ENCODE measurements around the gene DMRTC2. TPM values are rescaled to one million over a fixed set of nuclear protein-coding genes. Genes with fewer than 3 reads are reported as not detected.

Gene DMRTC2
- total RNA-seq, 1 experiment from 2014 or later = not detected

DNA sequence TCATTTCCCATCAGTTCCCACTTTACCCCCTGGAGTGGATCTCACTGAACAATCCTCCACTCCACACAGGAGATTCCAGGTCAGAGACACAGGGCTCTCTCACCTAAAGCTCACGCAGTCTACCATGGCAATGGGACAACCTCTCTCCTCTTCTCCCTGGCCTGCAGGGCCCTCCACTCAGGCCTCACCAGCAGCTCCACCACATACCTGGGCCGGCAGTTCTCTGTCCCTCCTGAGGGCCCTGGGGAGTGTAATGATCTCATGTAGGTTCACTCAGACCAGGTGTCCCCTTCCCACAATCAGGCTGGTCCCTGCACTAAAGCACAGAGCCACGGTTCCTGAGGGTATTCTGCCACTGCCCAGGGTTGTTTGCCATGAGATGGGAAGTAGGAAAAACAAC is 32.9 kb upstream of the DMRTC2 start:
- Mint-ChIP-seq H3K27ac (ENCODE audit: low read depth, unreplicated experiment) (no peak overlapping the region), H3K36me3 (ENCODE audit: insufficient read depth, unreplicated experiment) (no peaks in the 10 kb centered on the region), H3K4me3 (ENCODE audit: unreplicated experiment) (no peak overlapping the region), H3K27me3 (ENCODE audit: insufficient read depth, unreplicated experiment) (peaks cover 39% of the 10 kb centered on the region), H3K9me3 (ENCODE audit: unreplicated experiment) (no peaks in the 10 kb centered on the region), H3K4me1 (ENCODE audit: insufficient read depth, unreplicated experiment) (no peaks in the 10 kb centered on the region)
- POLR2A ChIA-PET = no interaction called here
- BruUV-seq (replicated peaks) = no TSS peak
- DNase-seq (ENCODE audit: unreplicated experiment) = no peak
- CTCF ChIA-PET = interaction anchor here (0.7 to 0.9 kb wide), 2 partner anchors 19 to 24 kb away, joined by 4 read pairs; no protein-coding TSS in a partner anchor
- intact Hi-C loops (cut with micrococcal nuclease) = no loop called here
- TF ChIP-seq CTCF (IDR thresholded peaks at IDR 0.05; ENCODE audit: unreplicated experiment) = no peak

DNA sequence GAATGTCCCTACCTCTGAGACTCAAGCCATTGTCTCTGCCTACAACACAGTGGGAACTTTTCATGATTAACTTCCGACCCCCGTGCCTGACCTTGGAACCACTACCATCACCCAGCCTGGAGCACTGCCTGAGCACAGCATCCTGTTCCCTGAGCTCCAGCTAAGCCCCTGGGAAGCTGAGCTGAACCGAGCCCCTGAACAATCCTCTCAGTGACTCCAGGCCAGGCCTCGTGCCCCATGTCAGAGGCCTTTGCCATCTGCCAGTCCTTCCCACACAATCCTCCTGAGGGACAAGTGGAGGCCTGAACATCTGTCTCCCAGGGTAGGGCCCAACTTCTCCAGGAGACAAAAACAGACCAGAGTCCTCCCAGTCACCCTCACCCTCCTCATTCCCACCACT is 30.9 kb upstream of the DMRTC2 start:
- CTCF ChIA-PET = no interaction called here
- H3K9me3 Mint-ChIP-seq (ENCODE audit: unreplicated experiment) = no peaks in the 10 kb centered on the region

GRCh38 chr19:41815301-41815700 is 29.5 kb upstream of the DMRTC2 start:
- Mint-ChIP-seq H3K27me3 (ENCODE audit: insufficient read depth, unreplicated experiment) (peaks cover 36% of the 10 kb centered on the region), H3K27ac (ENCODE audit: low read depth, unreplicated experiment) (no peak overlapping the region), H3K4me1 (ENCODE audit: insufficient read depth, unreplicated experiment) (no peaks in the 10 kb centered on the region), H3K9me3 (ENCODE audit: unreplicated experiment) (no peaks in the 10 kb centered on the region), H3K36me3 (ENCODE audit: insufficient read depth, unreplicated experiment) (no peaks in the 10 kb centered on the region), H3K4me3 (ENCODE audit: unreplicated experiment) (no peak overlapping the region)
- POLR2A ChIA-PET = no interaction called here
- DNase-seq (ENCODE audit: unreplicated experiment) = no peak
- intact Hi-C loops (cut with micrococcal nuclease) = no loop called here
- BruUV-seq (replicated peaks) = no TSS peak
- CTCF ChIA-PET = interaction anchor here (0.6 kb wide), 1 partner anchor 62 kb away, joined by 3 read pairs; no protein-coding TSS in a partner anchor
- TF ChIP-seq CTCF (IDR thresholded peaks at IDR 0.05; ENCODE audit: unreplicated experiment) = no peak

More for the DNA sequence above, 30.9 kb upstream of the DMRTC2 start:
- Mint-ChIP-seq H3K4me1 (ENCODE audit: insufficient read depth, unreplicated experiment) (no peaks in the 10 kb centered on the region), H3K27me3 (ENCODE audit: insufficient read depth, unreplicated experiment) (peaks cover 32% of the 10 kb centered on the region), H3K27ac (ENCODE audit: low read depth, unreplicated experiment) (no peak overlapping the region), H3K4me3 (ENCODE audit: unreplicated experiment) (no peak overlapping the region), H3K36me3 (ENCODE audit: insufficient read depth, unreplicated experiment) (no peaks in the 10 kb centered on the region)
- DNase-seq (ENCODE audit: unreplicated experiment) = no peak
- no peak for TF ChIP-seq CTCF (IDR thresholded peaks at IDR 0.05; ENCODE audit: unreplicated experiment)
- no TSS peak for BruUV-seq (replicated peaks)
- POLR2A ChIA-PET = no interaction called here
- intact Hi-C loops (cut with micrococcal nuclease) = no loop called here

- intact Hi-C loops (cut with micrococcal nuclease) = no loop called here
- Mint-ChIP-seq H3K9me3 (ENCODE audit: unreplicated experiment) (no peaks in the 10 kb centered on the region), H3K36me3 (ENCODE audit: insufficient read depth, unreplicated experiment) (no peaks in the 10 kb centered on the region), H3K27me3 (ENCODE audit: insufficient read depth, unreplicated experiment) (peaks cover 35% of the 10 kb centered on the region), H3K27ac (ENCODE audit: low read depth, unreplicated experiment) (no peak overlapping the region), H3K4me1 (ENCODE audit: insufficient read depth, unreplicated experiment) (no peaks in the 10 kb centered on the region), H3K4me3 (ENCODE audit: unreplicated experiment) (no peak overlapping the region)
- BruUV-seq (replicated peaks) = no TSS peak
- CTCF ChIA-PET = interaction anchor here (0.5 to 0.9 kb wide), 3 partner anchors 9 to 253 kb away, joined by 3 to 4 read pairs (median 3); no protein-coding TSS in a partner anchor
- no peak for DNase-seq (ENCODE audit: unreplicated experiment)
- no peak for TF ChIP-seq CTCF (IDR thresholded peaks at IDR 0.05; ENCODE audit: unreplicated experiment)
- POLR2A ChIA-PET = no interaction called here
These were observed 28.1 kb upstream of the DMRTC2 start for GRCh38 chr19:41816761-41817160.
